Prostate gland (tissue), 2 donors: Measurements from ENCODE around the gene FGGY. TPM values are rescaled to one million over a fixed set of nuclear protein-coding genes. Genes with fewer than 3 reads are reported as not detected.

Experiments used
- DNase-seq: peaks from one replicate; pipeline ENCODE4 v3.0.0-alpha.2; 2019; ENCODE audit warnings: low spot score
- H3K27ac ChIP-seq, 2 donors: fragments of 200-600 bp; sonication (generic); 2 replicates each; pipeline ENCODE4 v1.5.1; 2017 to 2019
- H3K27me3 ChIP-seq: fragments of 200-600 bp; sonication (generic); replicated peaks from 2 replicates; pipeline ENCODE4 v1.5.1; 2019; ENCODE audit not compliant: insufficient read depth
- H3K36me3 ChIP-seq, 2 donors: fragments of 200-600 bp; sonication (generic); 1 replicate in 1 of 2; 2 replicates in 1 of 2; pipeline versions ENCODE4 v1.5.1 to v1.8.1; 2017 to 2019
- H3K4me1 ChIP-seq: fragments of 200-600 bp; sonication (generic); replicated peaks from 2 replicates; pipeline ENCODE4 v1.5.1; 2019
- H3K4me3 ChIP-seq, 2 donors: fragments of 200-600 bp; sonication (generic); 2 replicates each; pipeline ENCODE4 v1.5.1; 2017 to 2019
- H3K9me3 ChIP-seq: fragments of 200-600 bp; sonication (generic); 2 replicates; pipeline ENCODE4 v1.5.1; 2017
- POLR2A ChIP-seq: fragments of 450-650 bp; IDR thresholded peaks from one replicate; pipeline ENCODE4 v1.6.1; 2016; ENCODE audit warnings: antibody characterized with exemption, mild to moderate bottlenecking
- POLR2AphosphoS5 ChIP-seq: sonication (generic); formaldehyde crosslinking; IDR thresholded peaks from one replicate; pipeline ENCODE4 v1.6.1; 2017; ENCODE audit warnings: antibody characterized with exemption
- WGBS: methylation state at CpG from one replicate; pipeline ENCODE4 v1.1.5; 2018; 5-methylcytosine and 5-hydroxymethylcytosine counted together
- intact Hi-C: fragments of 100-400 bp; cut with DNase I; formaldehyde crosslinking; loops from one replicate; pipeline ENCODE4 v1.14.2; 2022
- total RNA-seq, 2 donors: library from RNA; depleted of rRNA; stranded (reverse); fragments of >200 nt; gene quantifications; one replicate each; pipeline ENCODE4 v1.1.0, GENCODE V29; 2016
- TF ChIP-seq, protein P1 (sequence below), 4 experiments: fragments of 200-600 bp in 2 of 4; fragments of 450-650 bp in 2 of 4; sonication (generic) in 2 of 4; IDR thresholded peaks; 1 replicate in 3 of 4; 2 replicates in 1 of 4; pipeline ENCODE4 v1.5.1; 2016 to 2019; ENCODE audit warnings: antibody characterized with exemption in 4 of 4, mild to moderate bottlenecking in 2 of 4, moderate library complexity in 2 of 4

The FGGY gene
- total RNA-seq, 2 donors from 2014 or later: 28.6 to 32.2 TPM

DNA sequence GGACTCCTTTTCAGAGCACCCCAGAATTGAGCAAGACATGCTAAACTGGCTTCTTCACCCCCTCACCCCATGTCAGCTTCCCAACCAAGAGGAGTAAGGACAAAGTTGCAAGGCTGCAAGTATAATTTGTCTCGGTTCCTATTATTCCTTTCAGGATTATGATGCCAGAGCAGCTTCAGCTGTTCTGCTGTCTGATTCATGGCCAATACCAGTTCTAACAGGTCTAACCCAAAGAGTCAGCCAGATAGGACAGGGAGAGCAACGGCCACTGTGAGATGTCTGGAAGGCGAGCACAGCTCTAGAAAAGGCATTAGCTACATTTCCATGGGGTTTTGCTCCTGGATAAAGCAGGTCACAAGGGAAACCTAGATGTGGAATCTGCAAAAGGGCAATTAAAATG lies 464.5 kb downstream of the FGGY start:
- Histone ChIP-seq H3K9me3 (no peaks in the 10 kb centered on the region), H3K4me3 (no peak overlapping the region), H3K27me3 (no peaks in the 10 kb centered on the region), H3K27ac (no peak overlapping the region), H3K36me3 (no peaks in the 10 kb centered on the region), H3K4me1 (no peaks in the 10 kb centered on the region)
- TF ChIP-seq, protein P1, sequence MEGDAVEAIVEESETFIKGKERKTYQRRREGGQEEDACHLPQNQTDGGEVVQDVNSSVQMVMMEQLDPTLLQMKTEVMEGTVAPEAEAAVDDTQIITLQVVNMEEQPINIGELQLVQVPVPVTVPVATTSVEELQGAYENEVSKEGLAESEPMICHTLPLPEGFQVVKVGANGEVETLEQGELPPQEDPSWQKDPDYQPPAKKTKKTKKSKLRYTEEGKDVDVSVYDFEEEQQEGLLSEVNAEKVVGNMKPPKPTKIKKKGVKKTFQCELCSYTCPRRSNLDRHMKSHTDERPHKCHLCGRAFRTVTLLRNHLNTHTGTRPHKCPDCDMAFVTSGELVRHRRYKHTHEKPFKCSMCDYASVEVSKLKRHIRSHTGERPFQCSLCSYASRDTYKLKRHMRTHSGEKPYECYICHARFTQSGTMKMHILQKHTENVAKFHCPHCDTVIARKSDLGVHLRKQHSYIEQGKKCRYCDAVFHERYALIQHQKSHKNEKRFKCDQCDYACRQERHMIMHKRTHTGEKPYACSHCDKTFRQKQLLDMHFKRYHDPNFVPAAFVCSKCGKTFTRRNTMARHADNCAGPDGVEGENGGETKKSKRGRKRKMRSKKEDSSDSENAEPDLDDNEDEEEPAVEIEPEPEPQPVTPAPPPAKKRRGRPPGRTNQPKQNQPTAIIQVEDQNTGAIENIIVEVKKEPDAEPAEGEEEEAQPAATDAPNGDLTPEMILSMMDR (IDR thresholded peaks at IDR 0.05): no peak
- TF ChIP-seq POLR2AphosphoS5: no peak
- TF ChIP-seq POLR2A: no peak
- intact Hi-C loops: no loop called here
- WGBS: 46% methylated on average over 3 of the region's 3 CpGs
- DNase-seq: no peak

DNA sequence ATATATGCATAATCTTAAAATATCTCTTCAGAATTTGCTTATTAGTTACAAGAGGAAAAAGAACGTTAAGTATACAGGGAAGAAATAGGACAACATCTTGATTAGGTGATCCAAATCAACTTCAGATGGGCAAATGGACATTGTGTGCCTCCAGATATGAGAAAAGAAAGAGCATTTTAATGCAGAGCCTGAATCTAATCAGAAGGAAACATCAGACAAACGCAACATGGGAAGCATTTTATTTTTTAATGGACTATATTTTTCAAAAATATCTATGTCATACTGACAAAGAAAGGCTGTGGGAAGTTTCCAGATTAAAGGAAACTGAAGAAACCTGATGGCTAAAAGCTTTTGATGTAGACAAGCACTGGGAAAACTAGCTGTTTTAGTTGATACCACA lies 466.5 kb downstream of the FGGY start:
- intact Hi-C loops: no loop called here
- WGBS: 43% methylated on average over 2 of the region's 2 CpGs

DNA sequence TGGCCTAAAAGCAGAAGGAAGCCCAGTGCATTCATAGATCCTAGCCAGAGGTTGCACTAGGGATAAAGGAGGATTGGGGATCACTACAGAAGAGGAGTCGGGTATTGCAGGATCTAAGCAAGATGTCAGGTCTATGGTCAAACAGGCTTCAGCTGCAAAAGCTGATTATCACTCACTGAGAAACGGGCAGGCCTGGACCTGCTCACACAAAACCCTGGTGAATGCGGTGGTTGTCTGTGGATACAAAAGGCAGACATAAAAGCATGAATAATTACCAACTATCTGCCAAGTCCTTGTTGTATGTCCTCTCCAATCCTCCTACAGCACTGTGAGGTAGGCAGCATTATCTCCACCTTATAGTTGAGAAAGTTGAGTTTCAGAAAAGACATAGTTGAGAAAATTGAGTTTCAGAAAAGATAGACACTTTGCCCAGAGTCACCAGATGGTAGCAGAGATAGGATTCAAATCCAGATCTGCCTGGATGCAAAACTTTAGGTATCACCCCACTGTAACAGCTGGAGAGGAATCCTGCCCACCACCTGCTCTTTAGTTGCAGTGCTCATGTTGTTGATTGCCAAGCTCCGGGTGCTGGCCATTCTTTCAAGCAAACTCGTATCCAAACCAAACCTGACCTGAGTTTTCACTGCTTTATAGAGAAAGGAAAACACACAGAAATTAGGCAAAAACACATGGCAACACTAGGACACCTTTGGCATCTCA lies 468.3 kb downstream of the FGGY start:
- intact Hi-C loops: no loop called here
- Histone ChIP-seq H3K9me3 (no peaks in the 10 kb centered on the region), H3K27me3 (no peaks in the 10 kb centered on the region), H3K4me3 (no peak overlapping the region), H3K27ac (no peak overlapping the region), H3K36me3 (no peaks in the 10 kb centered on the region), H3K4me1 (no peaks in the 10 kb centered on the region)
- 51% methylated on average over 5 of the region's 5 CpGs for WGBS
- no peak for TF ChIP-seq POLR2AphosphoS5
- no peak for TF ChIP-seq POLR2A
- TF ChIP-seq, protein P1 (IDR thresholded peaks at IDR 0.05): no peak
- DNase-seq: peak; percentile 40

More for the DNA sequence above, 466.5 kb downstream of the FGGY start:
- no peaks in the 10 kb centered on the region for H3K27me3 ChIP-seq
- H3K9me3 ChIP-seq: no peaks in the 10 kb centered on the region
- H3K27ac ChIP-seq: no peak overlapping the region
- H3K4me1 ChIP-seq: no peaks in the 10 kb centered on the region
- H3K4me3 ChIP-seq: no peak overlapping the region
- no peaks in the 10 kb centered on the region for H3K36me3 ChIP-seq
- TF ChIP-seq POLR2AphosphoS5 (no peak), POLR2A (no peak)
- TF ChIP-seq, protein P1 (IDR thresholded peaks at IDR 0.05): no peak
- DNase-seq: no peak

DNA sequence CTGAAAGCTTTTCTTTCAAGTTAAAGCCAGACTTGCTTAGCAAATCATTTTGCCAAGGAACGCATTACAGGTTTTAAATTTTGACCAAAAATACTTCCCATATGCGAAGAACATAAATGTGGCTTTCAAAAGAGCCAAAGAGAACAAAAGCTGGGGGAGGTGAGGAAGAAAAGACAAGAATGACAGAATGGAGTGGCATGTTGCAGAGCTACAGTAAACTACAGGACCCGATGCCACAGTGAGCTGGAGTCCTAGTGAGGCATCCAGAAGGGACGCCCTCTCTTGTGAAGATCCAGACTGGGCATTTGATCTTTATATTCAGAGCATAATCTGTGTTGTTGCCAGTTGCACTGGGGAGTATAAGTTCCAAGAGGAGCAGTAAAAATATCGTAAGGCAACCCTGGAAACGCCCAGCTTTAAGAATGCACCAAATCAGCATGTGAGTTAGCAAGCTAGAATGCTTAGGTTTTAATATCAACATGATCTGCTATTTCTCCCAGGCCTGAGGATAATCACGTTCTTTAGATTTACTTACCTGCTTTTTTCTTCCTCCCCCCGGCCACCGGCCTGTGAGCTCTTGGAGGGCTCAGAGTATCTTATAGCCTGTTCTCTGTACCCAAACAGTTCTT lies 469.4 kb downstream of the FGGY start:
- no peak overlapping the region for H3K27ac ChIP-seq
- no peak for DNase-seq
- WGBS: 68% methylated on average over 9 of the region's 9 CpGs
- no peaks in the 10 kb centered on the region for H3K9me3 ChIP-seq
- TF ChIP-seq POLR2A (no peak), POLR2AphosphoS5 (no peak)
- TF ChIP-seq, protein P1 (IDR thresholded peaks at IDR 0.05): no peak
- no peaks in the 10 kb centered on the region for H3K36me3 ChIP-seq
- no peak overlapping the region for H3K4me3 ChIP-seq
- no peaks in the 10 kb centered on the region for H3K27me3 ChIP-seq
- intact Hi-C loops: no loop called here
- no peaks in the 10 kb centered on the region for H3K4me1 ChIP-seq

DNA sequence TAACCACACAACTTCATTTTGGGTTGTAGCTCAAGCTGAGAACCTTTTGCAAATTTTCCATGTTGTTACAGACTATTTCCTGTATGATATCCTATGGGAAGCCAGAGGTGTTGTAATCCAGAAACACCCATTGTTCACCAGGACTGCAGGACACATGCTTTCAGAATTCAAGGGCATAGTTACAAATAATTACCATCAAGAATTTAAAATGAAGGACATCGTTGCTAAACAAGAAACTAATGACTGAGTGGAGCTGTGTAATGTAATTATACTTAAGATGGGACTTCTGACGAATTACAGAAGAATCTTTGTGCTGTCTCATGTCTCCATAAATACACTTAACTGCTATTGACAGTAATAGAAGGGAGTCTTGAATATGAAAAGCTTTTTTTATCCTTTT lies 470.2 kb downstream of the FGGY start:
- TF ChIP-seq, protein P1 (IDR thresholded peaks at IDR 0.05): no peak
- no peak for TF ChIP-seq POLR2AphosphoS5
- no peak for TF ChIP-seq POLR2A
- no peak overlapping the region for H3K4me3 ChIP-seq
- intact Hi-C loops: no loop called here

More for the DNA sequence above, 470.2 kb downstream of the FGGY start:
- DNase-seq: no peak
- no peaks in the 10 kb centered on the region for H3K9me3 ChIP-seq
- WGBS: 54% methylated on average over 2 of the region's 2 CpGs
- H3K4me1 ChIP-seq: no peaks in the 10 kb centered on the region
- no peak overlapping the region for H3K27ac ChIP-seq
- H3K27me3 ChIP-seq: no peaks in the 10 kb centered on the region
- no peaks in the 10 kb centered on the region for H3K36me3 ChIP-seq
